ENCODE results near the gene R3HDM2.
"Not testable (repeated sequence)": the region's sequence is repeated elsewhere in the genome, so short reads cannot be mapped to it uniquely, and the experiment has no call there.

The R3HDM2 gene

GRCh38 chr12:57319678-57320469 is 111.0 kb downstream of the R3HDM2 start:
- DNase-seq, result no peak

GRCh38 chr12:57315681-57316080 is 115.2 kb downstream of the R3HDM2 start:
- DNase-seq, result no peak

GRCh38 chr12:57312287-57312686 is 118.6 kb downstream of the R3HDM2 start:
- DNase-seq, result not testable (repeated sequence)

- DNase-seq, result no peak
These were observed 121.4 kb downstream of the R3HDM2 start for GRCh38 chr12:57309420-57309819.

GRCh38 chr12:57300961-57301584 is 129.8 kb downstream of the R3HDM2 start:
- no peak for DNase-seq

- peak; percentile 75 for DNase-seq
These were observed 131.3 kb downstream of the R3HDM2 start for GRCh38 chr12:57299514-57300016.

- no peak for DNase-seq
These were observed 134.6 kb downstream of the R3HDM2 start for GRCh38 chr12:57296291-57296690.

- not testable (repeated sequence) for DNase-seq
These were observed 148.8 kb downstream of the R3HDM2 start for GRCh38 chr12:57282073-57282472.

GRCh38 chr12:57280211-57281062 is 150.4 kb downstream of the R3HDM2 start:
- no peak for DNase-seq

GRCh38 chr12:57278465-57279381 is 152.1 kb downstream of the R3HDM2 start:
- no peak for DNase-seq

GRCh38 chr12:57276935-57277563 is 153.8 kb downstream of the R3HDM2 start:
- no peak for DNase-seq

- DNase-seq, result not testable (repeated sequence)
These were observed 154.6 kb downstream of the R3HDM2 start for GRCh38 chr12:57276233-57276632.

- DNase-seq, result no peak
These were observed 157.3 kb downstream of the R3HDM2 start for GRCh38 chr12:57273516-57273915.

GRCh38 chr12:57272337-57273151 is 158.3 kb downstream of the R3HDM2 start:
- peak; percentile 6 for DNase-seq

GRCh38 chr12:57270966-57271470 is 159.8 kb downstream of the R3HDM2 start:
- DNase-seq, result no peak

- DNase-seq, result no peak
These were observed 162.6 kb downstream of the R3HDM2 start for GRCh38 chr12:57268264-57268663.

- no peak for DNase-seq
These were observed 164.2 kb downstream of the R3HDM2 start for GRCh38 chr12:57266681-57267080.

- DNase-seq, result no peak
These were observed 167.7 kb downstream of the R3HDM2 start for GRCh38 chr12:57263096-57263495.

- DNase-seq, result no peak
These were observed 168.6 kb downstream of the R3HDM2 start for GRCh38 chr12:57262126-57262822.

- DNase-seq, result no peak
These were observed 169.4 kb downstream of the R3HDM2 start for GRCh38 chr12:57261428-57261865.

Data from DMS79 treated with DMSO at 0.1 percent for 48 hours (cell line).